Mammary epithelial cell (primary cell): Measurements from ENCODE around the gene SF3B6.

Experiments used
- CTCF ChIP-seq, 2 donors: IDR thresholded peaks in 1 of 2; conservative IDR thresholded peaks in 1 of 2; 2 replicates each; pipeline ENCODE4 v1.5.1; 2011 to 2012; ENCODE audit warnings: inconsistent platforms in 2 of 2, low read length in 2 of 2, mild to moderate bottlenecking in 2 of 2, control low read depth in 1 of 2, low read depth in 1 of 2; ENCODE audit not compliant: insufficient read depth in 1 of 2; ENCODE audit errors: extremely low read depth in 1 of 2
- EZH2 ChIP-seq: IDR thresholded peaks from 2 replicates; pipeline ENCODE4 v1.6.1; 2012; ENCODE audit warnings: low read length, inconsistent platforms, borderline replicate concordance

GRCh38 chr2:24072259-24072658 lies 3.9 kb downstream of the SF3B6 start:
- no peak for TF ChIP-seq CTCF (conservative IDR thresholded peaks at IDR 0.05 in 1 of 2, IDR thresholded peaks at IDR 0.05 in 1 of 2; ENCODE audit: extremely low read depth in 1 of 2, insufficient read depth in 1 of 2, low read depth in 1 of 2, low read length in 2 of 2)
- TF ChIP-seq EZH2, result no peak
